GM12891 (cell line): Measurements from ENCODE around the gene RIPK3.

Experiments
- POLR2A ChIP-seq: IDR thresholded peaks from 2 replicates; pipeline ENCODE4 v1.6.1; 2011; ENCODE audit warnings: low read depth, low read length, control low read depth
- POLR2AphosphoS5 ChIP-seq: IDR thresholded peaks from 2 replicates; pipeline ENCODE4 v1.6.1; 2011; ENCODE audit warnings: low read depth, low read length, control low read depth
- TAF1 ChIP-seq: IDR thresholded peaks from 2 replicates; pipeline ENCODE4 v1.6.1; 2011; ENCODE audit warnings: low read depth, low read length, control low read depth

DNA sequence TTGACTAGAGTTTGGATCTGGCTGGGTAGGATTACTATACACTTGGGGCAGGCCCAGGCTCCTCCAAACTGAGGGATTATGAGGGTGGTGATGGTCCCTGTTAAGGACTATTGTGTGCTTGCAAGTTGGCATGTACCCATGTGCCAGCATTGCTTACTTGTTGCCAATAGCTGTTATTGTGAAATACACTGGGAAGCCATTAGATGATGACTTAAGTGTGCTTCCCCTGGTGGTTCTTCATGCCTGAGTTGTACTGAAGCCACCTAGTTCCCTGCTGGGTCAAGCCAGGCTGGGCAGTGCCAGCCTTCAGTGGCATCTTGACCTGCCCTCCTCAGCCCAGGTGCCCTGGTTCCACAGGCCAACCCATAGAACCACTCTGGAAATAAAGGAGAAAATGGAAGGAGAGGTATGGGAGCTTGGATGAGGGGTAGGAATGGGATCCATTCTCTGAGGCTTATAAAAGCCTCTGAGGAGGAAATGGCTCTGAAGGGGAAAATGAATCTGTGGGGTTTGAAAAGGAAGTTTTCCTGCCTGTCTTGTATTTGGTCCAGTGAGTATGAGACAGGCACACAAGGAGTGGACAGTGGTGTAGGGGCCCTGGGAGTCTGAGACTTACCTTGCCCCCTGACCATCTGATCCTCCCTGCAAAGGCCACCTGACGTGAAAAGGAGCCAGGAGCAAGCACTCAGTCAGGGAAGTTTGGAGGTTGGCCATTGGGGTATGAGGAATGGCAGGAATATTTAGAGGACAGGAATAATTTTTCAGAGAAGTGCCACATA lies 27.8 kb downstream of the RIPK3 start:
- TF ChIP-seq POLR2AphosphoS5 (no peak), TAF1 (no peak), POLR2A (no peak)
